Adipocyte (in vitro differentiated cells): ENCODE measurements around the gene SEPTIN3.
A peak's percentile ranks its signal among the peaks of the same experiment; 100 is the strongest.
"Not testable (repeated sequence)": the region's sequence is repeated elsewhere in the genome, so short reads cannot be mapped to it uniquely, and the experiment has no call there.

Experiments
- DNase-seq: peaks from one replicate; pipeline ENCODE4 v3.0.0-alpha.2; 2015; ENCODE audit warnings: low read depth
- H3K27me3 ChIP-seq: replicated peaks from 2 replicates; pipeline ENCODE4 v1.7.0; 2013; ENCODE audit warnings: mild to moderate bottlenecking, low read length, moderate library complexity; ENCODE audit not compliant: control insufficient read depth, insufficient read depth
- H3K36me3 ChIP-seq: 2 replicates; pipeline ENCODE4 v1.7.0; 2013; ENCODE audit warnings: low read length, mild to moderate bottlenecking, moderate library complexity; ENCODE audit not compliant: control insufficient read depth, insufficient read depth, severe bottlenecking
- H3K4me1 ChIP-seq: 2 replicates; pipeline ENCODE4 v1.7.0; 2013; ENCODE audit warnings: mild to moderate bottlenecking, low read length, moderate library complexity; ENCODE audit not compliant: control insufficient read depth, insufficient read depth
- H3K4me3 ChIP-seq: 2 replicates; pipeline ENCODE4 v1.7.0; 2013; ENCODE audit warnings: mild to moderate bottlenecking, low read length, moderate library complexity
- H3K9ac ChIP-seq: 2 replicates; pipeline ENCODE4 v1.7.0; 2013; ENCODE audit warnings: mild to moderate bottlenecking, low read length, moderate library complexity
- H3K9me3 ChIP-seq: 2 replicates; pipeline ENCODE4 v1.7.0; 2013; ENCODE audit warnings: mild to moderate bottlenecking, low read length, moderate library complexity; ENCODE audit not compliant: control insufficient read depth

SEPTIN3 gene

DNA sequence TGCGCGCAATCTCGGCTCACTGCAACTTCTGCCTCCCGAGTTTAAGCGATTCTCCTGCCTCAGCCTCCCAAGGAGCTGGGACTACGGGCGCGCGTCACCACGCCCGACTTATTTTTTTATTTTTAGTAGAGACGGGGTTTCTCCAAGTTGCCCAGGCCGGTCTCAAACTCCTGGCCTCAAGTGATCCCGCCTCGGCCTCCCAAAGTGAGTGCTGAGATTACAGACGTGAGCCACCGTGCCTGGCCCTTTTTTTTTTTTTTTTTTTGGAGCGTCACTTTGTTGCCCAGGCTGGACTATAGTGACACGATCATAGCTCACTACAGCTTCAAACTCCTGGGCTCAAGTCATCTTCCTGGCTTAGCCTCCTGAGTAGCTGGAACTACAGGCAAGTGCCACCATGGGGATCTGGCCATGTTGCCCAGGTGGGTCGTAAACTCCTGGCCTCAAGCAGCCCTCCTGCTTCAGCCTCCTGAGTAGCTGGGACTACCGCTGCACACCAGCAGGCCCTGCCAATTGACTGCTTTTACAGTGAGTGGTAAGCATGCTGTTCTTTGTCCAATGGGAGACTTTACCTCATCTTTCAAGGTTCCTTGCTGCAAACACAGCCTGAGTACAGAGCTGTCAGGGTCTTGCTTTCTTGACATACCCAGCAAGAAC is 21.7 kb upstream of the SEPTIN3 start:
- no peak for DNase-seq
- H3K27me3 ChIP-seq: peaks cover 16% of the 10 kb centered on the region
- peak overlapping the region; percentile 94 for H3K4me3 ChIP-seq
- peaks cover 9% of the 10 kb centered on the region for H3K4me1 ChIP-seq
- H3K36me3 ChIP-seq: no peaks in the 10 kb centered on the region
- H3K9me3 ChIP-seq: no peaks in the 10 kb centered on the region
- H3K9ac ChIP-seq: peak overlapping the region; percentile 65

DNA sequence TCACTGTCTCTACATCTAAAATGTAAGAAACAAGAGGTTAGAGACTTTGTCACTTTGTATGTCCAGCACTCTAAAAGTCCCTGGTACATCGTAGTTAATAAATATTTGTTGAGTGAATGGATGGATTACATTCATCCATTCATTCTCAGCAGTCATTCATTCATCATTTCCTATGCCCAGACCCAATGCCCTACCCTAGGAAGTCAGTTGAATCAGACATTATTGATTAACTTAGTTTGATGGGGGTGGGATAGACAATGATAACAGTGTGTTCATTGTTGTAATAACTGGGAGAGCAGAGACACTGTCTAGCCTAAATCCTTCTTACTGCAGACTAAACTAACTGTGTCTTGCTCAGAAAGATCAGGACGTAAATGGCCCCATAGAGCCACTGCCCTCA is 21.1 kb upstream of the SEPTIN3 start:
- Histone ChIP-seq H3K9me3 (no peaks in the 10 kb centered on the region), H3K4me3 (no peak overlapping the region), H3K9ac (no peak overlapping the region), H3K36me3 (no peaks in the 10 kb centered on the region), H3K4me1 (peaks cover 9% of the 10 kb centered on the region), H3K27me3 (peaks cover 22% of the 10 kb centered on the region)
- no peak for DNase-seq

GRCh38 chr22:41948928-41949296 is 20.3 kb upstream of the SEPTIN3 start:
- H3K27me3 ChIP-seq: peaks cover 25% of the 10 kb centered on the region
- not testable (repeated sequence) for H3K4me1 ChIP-seq, H3K9ac ChIP-seq, DNase-seq, H3K36me3 ChIP-seq, H3K9me3 ChIP-seq, H3K4me3 ChIP-seq

DNA sequence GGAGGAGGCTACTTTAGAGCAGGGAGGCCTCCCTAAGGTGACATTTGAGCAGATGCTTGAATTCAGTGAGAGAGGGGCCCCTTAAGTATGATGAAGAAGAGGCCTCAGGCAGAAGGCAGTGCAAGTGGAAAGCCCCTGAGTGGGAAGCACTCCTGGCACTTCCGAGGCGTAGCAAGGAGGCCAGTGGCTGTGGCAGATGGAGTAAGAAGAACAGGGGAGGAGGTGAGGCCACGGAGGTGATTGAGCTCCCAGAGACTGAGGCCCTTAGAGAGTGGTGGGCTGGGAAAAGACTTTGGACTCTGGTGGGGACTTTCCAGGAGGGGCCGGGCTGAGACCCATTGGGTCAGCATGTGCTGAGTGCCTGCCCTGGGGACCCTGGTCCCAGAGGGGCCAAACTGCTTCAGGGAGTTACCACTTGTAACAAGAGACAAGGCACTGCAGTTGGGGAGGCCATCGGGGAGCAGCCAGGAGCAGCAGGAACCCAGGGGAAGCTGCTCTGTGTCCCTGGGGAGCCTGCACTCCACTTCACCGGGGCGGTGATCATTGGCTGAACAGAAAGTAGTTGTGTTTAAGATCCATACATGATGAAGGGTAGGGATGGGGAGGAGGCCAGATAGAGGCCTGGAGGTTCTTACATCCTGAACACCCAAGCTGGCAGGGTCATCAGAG is 19.8 kb upstream of the SEPTIN3 start:
- Histone ChIP-seq H3K9me3 (no peaks in the 10 kb centered on the region), H3K4me3 (no peak overlapping the region), H3K9ac (no peak overlapping the region), H3K4me1 (peaks cover 9% of the 10 kb centered on the region), H3K36me3 (no peaks in the 10 kb centered on the region), H3K27me3 (peaks cover 25% of the 10 kb centered on the region)
- DNase-seq: no peak

DNA sequence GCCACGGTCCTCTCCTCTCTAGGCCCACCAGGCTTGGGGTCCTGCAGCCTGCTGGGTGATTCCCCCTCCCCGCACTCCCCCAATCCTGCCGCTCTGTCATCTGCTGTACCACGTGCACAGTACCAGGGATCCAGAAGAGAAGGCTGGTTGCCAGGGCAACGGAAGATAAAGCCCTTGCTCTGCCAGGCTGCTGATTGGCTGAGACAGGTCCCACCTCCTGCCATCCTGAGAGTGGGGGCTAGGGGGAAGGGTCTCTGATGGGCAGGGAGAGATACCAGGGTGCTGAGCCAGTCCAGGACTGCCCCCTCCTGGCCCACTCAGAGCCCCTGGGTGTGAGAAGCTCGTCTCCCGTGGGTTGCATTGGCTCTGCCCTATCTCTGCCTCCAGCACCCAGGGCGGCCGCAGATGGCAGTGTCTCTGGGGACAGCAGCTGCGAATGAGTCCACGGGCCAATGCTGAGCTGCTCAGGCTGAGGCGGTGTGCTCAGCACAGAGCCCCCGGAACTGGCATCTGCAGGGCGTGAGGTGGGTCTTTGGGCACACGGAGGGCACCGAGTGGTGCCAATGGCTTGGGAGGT is 17.3 kb upstream of the SEPTIN3 start, which contains the start of gene SMIM45:
Gene SMIM45, plus strand, starts transcription at position 253 of the 577 bp plus-strand sequence.
- Histone ChIP-seq H3K9ac (no peak within 1 kb of the TSS), H3K36me3 (no peaks in the 10 kb centered on the region), H3K27me3 (peaks cover 25% of the 10 kb centered on the region), H3K9me3 (no peaks in the 10 kb centered on the region), H3K4me3 (no peak within 1 kb of the TSS), H3K4me1 (no peaks in the 10 kb centered on the region)
- no peak for DNase-seq

DNA sequence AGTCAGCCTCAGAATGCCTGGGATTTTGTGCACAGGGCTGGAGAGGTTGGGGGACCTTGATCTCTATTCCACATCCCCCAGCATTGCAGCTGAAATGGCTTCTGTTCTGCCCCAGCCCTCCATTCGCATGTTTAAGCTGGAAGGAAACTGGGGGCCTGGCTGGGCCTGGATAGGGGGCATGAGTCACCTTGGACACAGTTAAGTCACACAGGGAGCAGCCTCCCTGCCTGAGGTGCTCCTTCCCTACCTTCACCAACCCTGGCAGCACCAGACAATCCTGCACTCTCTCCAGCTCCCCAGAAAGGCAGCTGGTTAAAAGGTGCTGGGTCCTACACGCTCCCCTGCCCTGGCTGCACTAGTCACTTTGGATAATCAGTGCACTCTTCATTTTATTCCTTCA is 16.5 kb upstream of the SEPTIN3 start:
- Histone ChIP-seq H3K9me3 (no peaks in the 10 kb centered on the region), H3K4me1 (no peaks in the 10 kb centered on the region), H3K9ac (no peak overlapping the region), H3K36me3 (no peaks in the 10 kb centered on the region), H3K4me3 (no peak overlapping the region), H3K27me3 (peaks cover 25% of the 10 kb centered on the region)
- no peak for DNase-seq

- no peak for DNase-seq
- H3K9me3 ChIP-seq: no peaks in the 10 kb centered on the region
- H3K36me3 ChIP-seq: no peaks in the 10 kb centered on the region
- H3K27me3 ChIP-seq: peaks cover 4% of the 10 kb centered on the region
- H3K4me1 ChIP-seq: peaks cover 9% of the 10 kb centered on the region
- no peak overlapping the region for H3K9ac ChIP-seq
- no peak overlapping the region for H3K4me3 ChIP-seq
Measured at GRCh38 chr22:41957941-41958556, 11.2 kb upstream of the SEPTIN3 start.

GRCh38 chr22:41963453-41964111 is 5.7 kb upstream of the SEPTIN3 start:
- Histone ChIP-seq H3K9me3 (no peaks in the 10 kb centered on the region), H3K4me1 (peaks cover 19% of the 10 kb centered on the region), H3K9ac (no peak overlapping the region), H3K4me3 (no peak overlapping the region), H3K27me3 (peaks cover 3% of the 10 kb centered on the region), H3K36me3 (no peaks in the 10 kb centered on the region)
- peak; percentile 32 for DNase-seq

GRCh38 chr22:41964112-41964491 is 5.1 kb upstream of the SEPTIN3 start:
- no peaks in the 10 kb centered on the region for H3K9me3 ChIP-seq
- H3K36me3 ChIP-seq: no peaks in the 10 kb centered on the region
- DNase-seq: no peak
- peaks cover 19% of the 10 kb centered on the region for H3K4me1 ChIP-seq
- H3K4me3 ChIP-seq: no peak overlapping the region
- no peak overlapping the region for H3K9ac ChIP-seq
- H3K27me3 ChIP-seq: peaks cover 4% of the 10 kb centered on the region

- peaks cover 20% of the 10 kb centered on the region for H3K27me3 ChIP-seq
- H3K9ac ChIP-seq: no peak overlapping the region
- H3K36me3 ChIP-seq: no peaks in the 10 kb centered on the region
- no peaks in the 10 kb centered on the region for H3K9me3 ChIP-seq
- H3K4me3 ChIP-seq: no peak overlapping the region
- peaks cover 9% of the 10 kb centered on the region for H3K4me1 ChIP-seq
- DNase-seq: no peak
Measured at GRCh38 chr22:41966225-41966606, 3.0 kb upstream of the SEPTIN3 start.

DNA sequence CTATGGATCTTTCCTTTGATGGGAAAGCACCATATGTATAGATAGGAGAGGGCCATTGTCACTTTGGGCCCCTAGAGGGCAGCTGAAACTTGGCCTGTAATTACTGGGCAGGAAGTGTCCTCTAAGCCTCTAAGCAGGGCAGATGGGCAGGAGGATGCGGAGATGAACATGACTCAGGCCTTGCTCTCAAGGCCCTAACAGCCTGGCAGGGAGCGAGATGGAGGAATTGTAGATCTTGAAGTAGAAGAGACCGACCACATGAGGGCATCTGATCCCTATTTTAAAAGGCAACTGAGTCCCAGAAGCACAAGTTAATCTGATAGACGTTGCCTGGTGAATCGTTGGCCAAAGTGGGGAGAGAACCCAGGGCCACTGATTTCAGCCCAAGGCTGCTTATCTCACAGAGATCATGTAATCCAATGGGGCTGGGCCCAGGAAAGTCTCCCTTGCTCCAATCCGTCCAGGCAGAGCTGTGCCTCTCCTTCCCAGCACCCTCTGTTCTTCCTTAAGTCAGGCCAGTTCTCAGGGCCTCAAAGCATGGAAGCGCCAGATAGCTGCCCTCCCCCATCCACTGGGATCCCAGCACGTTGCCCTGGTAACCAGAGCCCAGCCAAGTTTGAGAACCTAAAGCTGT is 2.5 kb upstream of the SEPTIN3 start:
- Histone ChIP-seq H3K27me3 (peaks cover 25% of the 10 kb centered on the region), H3K36me3 (no peaks in the 10 kb centered on the region), H3K9me3 (no peaks in the 10 kb centered on the region), H3K4me3 (no peak overlapping the region), H3K9ac (peak overlapping the region; percentile 37), H3K4me1 (peaks cover 9% of the 10 kb centered on the region)
- peak; percentile 91 for DNase-seq
